ENCODE measurements around the gene RRP7A. TPM values are rescaled to one million over a fixed set of nuclear protein-coding genes. Genes with fewer than 3 reads are reported as not detected.
"Not testable (repeated sequence)": the region's sequence is repeated elsewhere in the genome, so short reads cannot be mapped to it uniquely, and the experiment has no call there.

Gene RRP7A
- total RNA-seq, 1 donor from 2014 or later: 31.2 TPM

DNA sequence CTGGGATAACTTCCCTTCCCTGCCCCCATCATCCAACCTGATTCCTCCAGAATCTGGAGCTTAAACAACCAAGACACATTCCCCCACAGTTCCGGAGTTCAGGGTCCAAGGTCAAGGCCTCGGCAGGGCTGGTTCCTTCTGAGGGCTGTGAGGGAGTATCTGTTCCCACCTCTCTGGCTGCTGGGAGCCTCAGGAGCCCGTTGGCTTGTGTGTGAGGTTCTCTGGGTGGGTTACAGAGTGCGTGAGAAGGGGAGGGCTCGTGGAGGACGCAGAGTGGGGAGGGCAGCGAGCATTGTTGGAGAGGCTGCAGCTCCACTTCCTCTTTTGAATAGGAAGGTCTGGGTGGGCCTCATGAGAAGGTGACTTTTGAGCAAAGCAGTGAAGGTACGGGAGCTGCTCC lies 42.7 kb upstream of the RRP7A start:
- peaks cover 4% of the 10 kb centered on the region for H3K4me1 ChIP-seq
- no peak overlapping the region for H3K4me3 ChIP-seq
- H3K36me3 ChIP-seq: no peaks in the 10 kb centered on the region
- intact Hi-C loops (cut with DNase I): no loop called here
- ATAC-seq: peak; percentile 16
- no peaks in the 10 kb centered on the region for H3K9me3 ChIP-seq
- H3K27ac ChIP-seq: no peak overlapping the region
- no peak for DNase-seq
- TF ChIP-seq, protein P1, sequence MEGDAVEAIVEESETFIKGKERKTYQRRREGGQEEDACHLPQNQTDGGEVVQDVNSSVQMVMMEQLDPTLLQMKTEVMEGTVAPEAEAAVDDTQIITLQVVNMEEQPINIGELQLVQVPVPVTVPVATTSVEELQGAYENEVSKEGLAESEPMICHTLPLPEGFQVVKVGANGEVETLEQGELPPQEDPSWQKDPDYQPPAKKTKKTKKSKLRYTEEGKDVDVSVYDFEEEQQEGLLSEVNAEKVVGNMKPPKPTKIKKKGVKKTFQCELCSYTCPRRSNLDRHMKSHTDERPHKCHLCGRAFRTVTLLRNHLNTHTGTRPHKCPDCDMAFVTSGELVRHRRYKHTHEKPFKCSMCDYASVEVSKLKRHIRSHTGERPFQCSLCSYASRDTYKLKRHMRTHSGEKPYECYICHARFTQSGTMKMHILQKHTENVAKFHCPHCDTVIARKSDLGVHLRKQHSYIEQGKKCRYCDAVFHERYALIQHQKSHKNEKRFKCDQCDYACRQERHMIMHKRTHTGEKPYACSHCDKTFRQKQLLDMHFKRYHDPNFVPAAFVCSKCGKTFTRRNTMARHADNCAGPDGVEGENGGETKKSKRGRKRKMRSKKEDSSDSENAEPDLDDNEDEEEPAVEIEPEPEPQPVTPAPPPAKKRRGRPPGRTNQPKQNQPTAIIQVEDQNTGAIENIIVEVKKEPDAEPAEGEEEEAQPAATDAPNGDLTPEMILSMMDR (IDR thresholded peaks at IDR 0.05): no peak
- no peaks in the 10 kb centered on the region for H3K27me3 ChIP-seq

DNA sequence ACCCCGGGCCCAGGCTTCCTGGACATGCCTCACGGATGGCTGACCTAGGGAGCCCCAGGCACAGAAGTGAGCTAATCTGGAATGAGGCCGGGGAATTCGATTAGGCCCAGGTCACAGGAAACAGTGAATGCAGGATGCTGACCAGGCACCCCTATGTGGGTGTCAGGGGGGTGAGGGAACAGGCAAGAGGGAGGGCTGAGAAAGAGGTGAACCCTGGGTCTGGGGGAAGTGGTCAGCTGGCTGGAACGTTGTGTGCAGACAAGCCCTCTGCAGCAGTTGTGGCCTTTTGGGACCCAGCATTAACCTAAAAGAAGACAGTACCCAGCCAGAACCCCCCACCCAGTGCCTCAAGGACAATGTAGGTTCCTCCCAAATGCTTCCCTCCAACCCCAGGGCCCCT lies 42.3 kb upstream of the RRP7A start:
- no peak overlapping the region for H3K4me3 ChIP-seq
- intact Hi-C loops (cut with DNase I): no loop called here
- DNase-seq (no peak), ATAC-seq (peak; percentile 14)
- H3K27ac ChIP-seq: no peak overlapping the region
- no peaks in the 10 kb centered on the region for H3K36me3 ChIP-seq
- TF ChIP-seq, protein P1 (IDR thresholded peaks at IDR 0.05): no peak
- no peaks in the 10 kb centered on the region for H3K9me3 ChIP-seq
- peaks cover 4% of the 10 kb centered on the region for H3K4me1 ChIP-seq
- H3K27me3 ChIP-seq: no peaks in the 10 kb centered on the region

DNA sequence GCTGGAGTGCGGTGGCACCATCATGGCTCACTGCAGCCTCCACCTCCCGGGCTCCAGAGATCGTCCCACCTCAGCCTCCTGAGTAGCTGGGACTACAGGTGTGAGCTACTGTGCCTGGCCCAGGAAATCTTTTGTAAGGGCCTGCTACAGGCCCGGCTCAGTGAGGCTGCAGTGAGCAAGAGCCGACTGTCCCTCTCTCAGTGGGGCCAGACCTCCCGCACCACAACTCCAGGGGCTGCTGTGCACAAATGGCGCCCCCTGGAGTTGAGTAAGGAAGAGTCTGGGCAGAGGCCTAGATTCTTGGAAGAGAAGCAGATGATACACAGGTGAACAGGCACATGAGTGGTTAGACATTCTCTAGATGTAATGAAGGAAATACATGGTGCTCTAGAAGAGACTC lies 41.2 kb upstream of the RRP7A start:
- TF ChIP-seq, protein P1 (IDR thresholded peaks at IDR 0.05): peak; percentile 48
- H3K9me3 ChIP-seq: no peaks in the 10 kb centered on the region
- ATAC-seq (peak; percentile 48), DNase-seq (no peak)
- intact Hi-C loops (cut with DNase I): no loop called here
- no peak overlapping the region for H3K27ac ChIP-seq
- H3K4me1 ChIP-seq: peaks cover 4% of the 10 kb centered on the region
- no peaks in the 10 kb centered on the region for H3K27me3 ChIP-seq
- no peak overlapping the region for H3K4me3 ChIP-seq
- H3K36me3 ChIP-seq: no peaks in the 10 kb centered on the region

DNA sequence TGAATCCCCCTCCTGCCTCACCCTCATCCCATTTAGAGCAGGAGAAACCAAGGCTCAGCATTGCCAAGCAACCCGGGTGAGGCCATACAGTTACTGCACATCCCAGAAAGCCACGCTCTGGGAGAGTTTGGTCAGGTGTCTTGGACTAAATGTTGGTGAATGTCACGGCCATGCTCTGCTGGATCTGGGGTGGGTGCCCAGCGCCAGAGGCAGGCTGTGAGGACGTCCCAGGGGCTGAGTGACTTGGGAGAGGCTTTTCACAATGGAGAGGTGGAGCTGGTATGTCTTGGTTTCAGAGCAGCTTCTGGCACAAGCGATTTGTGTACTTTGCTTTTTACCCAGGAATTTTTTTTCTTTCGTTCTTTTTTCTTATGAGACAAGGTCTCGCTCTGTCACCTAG lies 40.8 kb upstream of the RRP7A start:
- TF ChIP-seq, protein P1 (IDR thresholded peaks at IDR 0.05): no peak
- Histone ChIP-seq H3K36me3 (no peaks in the 10 kb centered on the region), H3K27ac (no peak overlapping the region), H3K9me3 (no peaks in the 10 kb centered on the region), H3K27me3 (no peaks in the 10 kb centered on the region), H3K4me1 (peaks cover 4% of the 10 kb centered on the region), H3K4me3 (no peak overlapping the region)
- no peak for ATAC-seq
- intact Hi-C loops (cut with DNase I): no loop called here
- DNase-seq: no peak

DNA sequence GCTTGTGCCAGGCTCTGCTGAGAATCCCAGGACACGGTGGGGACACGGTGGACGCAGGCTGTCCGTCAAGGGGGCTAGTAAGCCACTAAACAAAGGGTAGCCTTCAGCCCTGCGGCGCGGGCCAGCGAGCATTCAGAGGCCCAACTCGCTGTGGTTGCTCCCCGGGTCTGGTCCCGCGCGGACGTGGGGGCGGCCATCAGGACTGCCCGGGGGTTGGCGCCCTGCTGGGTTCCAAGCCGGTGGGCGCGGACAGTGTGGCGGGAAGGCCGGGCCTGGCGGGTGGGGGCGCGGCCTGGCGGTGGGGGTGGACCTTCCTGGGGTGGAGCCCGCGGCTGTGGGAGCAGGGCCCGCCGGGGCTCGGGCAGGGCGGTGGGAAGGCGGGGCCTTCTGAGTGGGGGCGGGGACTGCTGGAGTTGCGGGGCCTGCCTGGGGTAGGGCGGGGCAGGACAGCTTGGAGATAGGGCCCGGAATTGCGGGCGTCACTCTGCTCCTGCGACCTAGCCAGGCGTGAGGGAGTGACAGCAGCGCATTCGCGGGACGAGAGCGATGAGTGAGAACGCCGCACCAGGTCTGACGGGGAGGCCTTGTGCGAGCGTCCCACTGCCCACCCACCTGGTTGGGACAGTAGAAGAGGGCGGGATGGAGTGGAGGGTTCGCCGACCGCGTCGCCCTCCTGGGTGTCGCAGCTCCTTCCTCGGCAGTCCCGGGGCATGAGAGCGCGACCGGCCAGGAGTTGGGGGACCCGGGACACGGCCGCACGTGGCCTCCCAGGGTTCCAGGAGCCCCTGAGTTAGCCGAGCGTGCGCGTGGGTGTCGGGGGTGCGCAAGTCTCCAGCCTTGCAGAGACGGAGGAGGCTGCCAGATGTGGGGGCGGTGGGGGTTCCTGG lies 34.1 kb upstream of the RRP7A start, which contains the start of gene SERHL2:
Gene SERHL2, plus strand, starts transcription at position 482 of the 887 bp plus-strand sequence. Its CDS starts 65 bp downstream, at position 547.
- intact Hi-C loops (cut with DNase I): no loop called here
- Histone ChIP-seq H3K36me3 (no peaks in the 10 kb centered on the region), H3K27me3 (no peaks in the 10 kb centered on the region), H3K9me3 (no peaks in the 10 kb centered on the region), H3K4me1 (peaks cover 12% of the 10 kb centered on the region), H3K27ac (no peak within 1 kb of the TSS), H3K4me3 (peak within 1 kb of the TSS; percentile 57)
- ATAC-seq (peak; percentile 97), DNase-seq (peak; percentile 95)
- TF ChIP-seq, protein P1 (IDR thresholded peaks at IDR 0.05): no peak

DNA sequence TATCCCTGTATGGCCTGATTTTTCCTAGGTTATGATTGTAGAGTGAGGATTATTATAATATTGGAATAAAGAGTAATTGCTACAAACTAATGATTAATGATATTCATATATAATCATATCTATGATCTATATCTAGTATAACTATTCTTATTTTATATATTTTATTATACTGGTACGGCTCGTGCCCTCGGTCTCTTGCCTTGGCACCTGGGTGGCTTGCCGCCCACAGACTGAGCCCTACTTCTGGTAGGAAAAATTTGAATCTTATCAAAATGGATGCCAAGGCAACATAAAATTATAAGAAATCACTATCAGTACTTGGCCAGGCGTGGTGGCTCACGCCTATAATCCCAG lies 32.7 kb upstream of the RRP7A start:
- ATAC-seq; H3K36me3 ChIP-seq; DNase-seq; intact Hi-C loops (cut with DNase I); H3K9me3 ChIP-seq; H3K27me3 ChIP-seq; H3K4me3 ChIP-seq; H3K27ac ChIP-seq: not testable (repeated sequence)
- peaks cover 12% of the 10 kb centered on the region for H3K4me1 ChIP-seq
